ENCODE measurements around the gene NUDT5. TPM values are rescaled to one million over a fixed set of nuclear protein-coding genes. Genes with fewer than 3 reads are reported as not detected.

The NUDT5 gene
- total RNA-seq, 1 donor from 2014 or later = 43.3 TPM

- no peaks in the 10 kb centered on the region for H3K27me3 ChIP-seq (ENCODE audit: low read depth)
- no peak for ATAC-seq
- DNase-seq = no peak
- no peaks in the 10 kb centered on the region for H3K4me1 ChIP-seq
- peaks cover 64% of the 10 kb centered on the region for H3K36me3 ChIP-seq
- intact Hi-C loops (cut with DNase I) = no loop called here
- H3K4me3 ChIP-seq = no peak overlapping the region
- TF ChIP-seq CTCF (IDR thresholded peaks at IDR 0.05) = no peak
- no peaks in the 10 kb centered on the region for H3K9me3 ChIP-seq
- H3K27ac ChIP-seq = no peak overlapping the region
These were observed 45.5 kb downstream of the NUDT5 start for GRCh38 chr10:12150163-12150562.

- no peak for ATAC-seq
These were observed 51.2 kb downstream of the NUDT5 start for GRCh38 chr10:12144538-12144937.

GRCh38 chr10:12140038-12140437 lies 55.7 kb downstream of the NUDT5 start:
- intact Hi-C loops (cut with DNase I) = no loop called here
- no peak for TF ChIP-seq CTCF (IDR thresholded peaks at IDR 0.05)
- Histone ChIP-seq H3K9me3 (no peaks in the 10 kb centered on the region), H3K27ac (no peak overlapping the region), H3K4me1 (no peaks in the 10 kb centered on the region), H3K27me3 (ENCODE audit: low read depth) (no peaks in the 10 kb centered on the region), H3K4me3 (no peak overlapping the region), H3K36me3 (peaks cover 65% of the 10 kb centered on the region)
- ATAC-seq (no peak), DNase-seq (no peak)

More at GRCh38 chr10:12144538-12144937, 51.2 kb downstream of the NUDT5 start:
- Histone ChIP-seq H3K4me3 (no peak overlapping the region), H3K27me3 (ENCODE audit: low read depth) (no peaks in the 10 kb centered on the region), H3K27ac (no peak overlapping the region), H3K4me1 (no peaks in the 10 kb centered on the region), H3K36me3 (peaks cover 59% of the 10 kb centered on the region), H3K9me3 (no peaks in the 10 kb centered on the region)
- intact Hi-C loops (cut with DNase I) = no loop called here
- no peak for DNase-seq
- no peak for TF ChIP-seq CTCF (IDR thresholded peaks at IDR 0.05)

- intact Hi-C loops (cut with DNase I) = no loop called here
- H3K27me3 ChIP-seq (ENCODE audit: low read depth) = no peaks in the 10 kb centered on the region
- no peak overlapping the region for H3K4me3 ChIP-seq
- TF ChIP-seq CTCF (IDR thresholded peaks at IDR 0.05) = no peak
- DNase-seq (no peak), ATAC-seq (peak in 1 of 2 donors; percentile 33)
- H3K27ac ChIP-seq = no peak overlapping the region
- H3K9me3 ChIP-seq = no peaks in the 10 kb centered on the region
- H3K36me3 ChIP-seq = peaks cover 35% of the 10 kb centered on the region
- H3K4me1 ChIP-seq = peaks cover 2% of the 10 kb centered on the region
These were observed 60.1 kb downstream of the NUDT5 start for GRCh38 chr10:12135631-12136030.

GRCh38 chr10:12130237-12130872 lies 65.3 kb downstream of the NUDT5 start:
- intact Hi-C loops (cut with DNase I) = no loop called here

More at GRCh38 chr10:12130237-12130872, 65.3 kb downstream of the NUDT5 start:
- Histone ChIP-seq H3K36me3 (peaks cover 1% of the 10 kb centered on the region), H3K9me3 (no peaks in the 10 kb centered on the region), H3K4me1 (peaks cover 14% of the 10 kb centered on the region), H3K4me3 (peak overlapping the region; percentile 98), H3K27me3 (ENCODE audit: low read depth) (no peaks in the 10 kb centered on the region), H3K27ac (peak overlapping the region; percentile 91)
- TF ChIP-seq CTCF (IDR thresholded peaks at IDR 0.05) = peak; percentile 47
- DNase-seq (no peak), ATAC-seq (peak; percentile 18 to 43)

All from lower lobe of right lung (tissue), 2 donors.